Bone marrow (tissue), 2 donors: ENCODE measurements around the gene SKIC8.

Source experiments
- DNase-seq, 2 donors: peaks; one replicate each; lab custom pipeline; 2025; lab: John Stamatoyannopoulos, UW

The SKIC8 gene

DNA sequence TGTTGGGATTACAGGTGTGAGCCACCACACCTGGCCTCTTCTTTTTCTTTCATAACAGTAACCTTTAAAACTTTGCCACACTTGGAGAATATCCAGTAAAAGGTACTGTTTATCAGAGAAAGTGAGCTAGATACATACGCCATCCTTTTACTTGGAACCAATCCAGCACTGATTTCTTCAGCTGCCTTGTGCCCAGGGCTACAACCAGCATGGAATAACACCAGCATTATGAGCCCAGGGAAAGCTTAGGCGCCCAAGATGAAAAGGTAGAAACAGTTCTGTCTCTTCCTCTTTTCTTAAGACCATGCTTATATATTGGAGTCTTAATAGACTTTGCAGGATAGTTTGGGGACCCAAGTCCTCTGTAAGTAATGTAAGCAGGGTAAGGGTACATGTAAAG lies 8.4 kb downstream of the SKIC8 start:
- no peak for DNase-seq

DNA sequence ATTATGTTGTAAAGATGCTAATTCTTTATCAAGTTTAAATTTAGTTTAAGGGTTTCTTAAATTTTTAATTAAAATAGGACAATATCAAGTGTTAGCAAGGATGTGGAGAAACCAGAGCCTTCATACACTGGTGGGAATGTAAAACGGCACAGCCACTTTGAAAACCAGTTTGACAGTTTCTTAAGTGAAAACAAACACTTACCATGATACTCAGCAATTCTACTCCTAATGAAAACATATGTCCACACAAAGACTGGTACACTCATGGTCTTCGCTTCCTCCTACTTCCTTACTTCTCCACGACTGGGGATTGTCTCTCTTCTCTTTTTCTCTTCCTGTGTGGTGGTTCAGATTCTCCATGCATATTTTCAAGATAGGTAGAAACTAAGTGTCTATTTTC lies 9.2 kb downstream of the SKIC8 start:
- DNase-seq: no peak

DNA sequence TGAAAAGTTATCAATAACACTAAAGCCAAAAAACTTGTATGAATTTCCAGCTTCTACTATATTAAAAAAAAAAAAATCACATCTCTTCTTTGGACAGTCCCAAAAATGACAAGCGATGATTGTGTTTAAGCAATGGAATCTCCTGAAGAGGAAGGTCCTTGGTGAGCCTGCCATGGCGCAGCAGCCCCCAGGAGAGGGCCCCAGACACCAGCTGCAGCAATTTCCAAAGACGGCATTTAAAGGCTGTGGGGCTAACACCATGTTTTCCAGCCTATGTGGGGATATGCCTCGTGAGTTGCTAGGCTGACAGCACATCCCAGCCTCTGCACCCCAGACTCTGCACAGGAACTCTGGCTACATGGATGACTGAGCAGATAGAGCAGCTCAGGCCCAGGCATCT lies 14.7 kb downstream of the SKIC8 start:
- DNase-seq: no peak

DNA sequence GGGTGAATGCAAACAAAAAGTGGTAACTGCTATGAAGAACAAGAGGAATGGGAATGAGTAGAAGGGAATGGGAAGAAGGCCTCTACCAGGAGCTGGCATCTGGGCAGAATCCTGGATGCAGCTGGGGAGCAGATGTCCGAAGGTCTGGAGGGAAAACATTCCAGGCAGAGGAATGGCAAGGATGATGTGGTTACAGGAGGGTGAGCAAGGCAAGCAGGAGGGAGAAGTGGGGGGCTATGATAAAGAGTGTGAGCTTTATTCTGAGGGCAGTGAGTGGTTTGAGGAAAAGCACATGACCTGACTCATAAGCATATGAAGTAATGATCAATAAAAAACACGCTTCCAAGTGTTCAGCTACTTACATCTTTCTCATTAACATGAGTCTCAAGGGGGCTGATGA lies 17.1 kb downstream of the SKIC8 start:
- no peak for DNase-seq

DNA sequence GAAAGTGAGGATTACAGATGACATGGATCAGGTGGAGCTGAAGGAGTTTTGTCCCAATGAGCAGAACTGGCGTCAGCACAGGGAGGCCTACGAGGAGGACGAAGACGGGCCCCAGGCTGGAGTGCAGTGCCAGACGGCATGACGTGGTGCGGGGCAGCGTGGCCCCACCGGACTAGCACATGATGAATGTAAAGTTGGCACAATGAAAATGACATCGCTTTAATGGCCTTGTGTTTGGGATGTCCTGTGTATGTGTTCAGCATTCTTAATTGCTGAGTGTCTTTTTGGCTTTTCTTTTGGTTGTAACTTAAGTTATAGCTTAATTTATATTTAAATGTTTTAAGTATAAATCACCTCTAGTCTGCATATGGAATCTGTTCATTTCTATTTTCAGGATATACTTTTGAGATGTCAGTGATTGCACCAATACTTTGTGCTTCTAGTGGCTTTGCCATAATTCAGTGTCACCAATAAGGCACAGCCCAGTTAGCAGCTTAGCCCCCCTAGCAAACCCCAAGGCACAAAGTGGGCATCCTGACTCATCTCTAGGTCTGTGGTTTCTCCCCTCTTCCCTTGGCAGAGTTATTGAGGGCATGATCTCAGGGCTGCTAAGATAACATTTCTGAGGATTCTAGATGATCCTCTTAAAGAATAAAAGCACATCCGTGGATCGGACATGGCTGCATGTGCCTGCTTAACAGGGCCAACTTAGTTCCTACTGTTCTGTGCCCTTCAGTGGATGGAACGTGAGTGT lies 18.9 kb downstream of the SKIC8 start:
- no peak for DNase-seq

DNA sequence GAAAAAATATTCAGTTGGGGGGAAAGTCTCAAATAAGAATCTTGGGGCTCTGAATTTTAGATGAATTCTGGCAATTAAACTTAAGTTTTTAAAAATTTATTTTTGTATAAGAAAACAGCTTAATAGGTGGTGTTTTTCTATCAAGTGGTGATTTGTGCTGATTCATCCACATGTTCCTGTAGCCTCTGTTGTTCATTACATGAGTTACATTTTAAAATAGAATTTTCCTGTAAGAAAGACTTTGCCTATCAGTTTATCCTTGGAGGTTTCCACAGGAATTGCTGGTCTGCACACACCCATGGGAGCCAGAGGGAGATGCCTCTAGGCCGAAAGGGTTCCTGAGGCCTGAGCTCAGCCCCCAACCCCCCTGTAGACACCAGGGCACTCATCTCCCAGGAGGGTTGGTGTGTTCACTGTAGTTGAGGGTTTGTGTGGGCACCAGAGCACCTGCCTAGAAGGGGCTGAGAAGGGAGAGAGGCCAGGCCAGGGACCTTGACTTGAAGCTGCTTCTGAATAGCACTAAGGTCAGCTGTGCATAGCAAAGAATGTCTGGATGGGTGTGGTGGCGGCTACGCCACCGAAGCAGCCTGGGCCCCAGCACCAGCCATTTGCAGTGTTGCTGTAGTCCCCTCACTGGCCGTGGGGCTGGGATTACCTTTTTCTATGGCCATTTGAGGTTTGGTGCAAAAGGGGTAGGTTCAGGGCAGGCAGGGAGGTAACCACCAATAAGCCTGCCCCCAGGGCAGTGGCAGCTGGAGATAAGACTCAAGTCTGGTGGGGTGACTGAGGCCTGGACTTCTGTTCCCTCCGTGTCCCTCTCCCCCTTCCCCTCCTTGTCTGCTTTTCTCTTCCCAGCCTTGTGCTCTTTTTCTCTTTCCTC lies 23.1 kb downstream of the SKIC8 start:
- no peak for DNase-seq

DNA sequence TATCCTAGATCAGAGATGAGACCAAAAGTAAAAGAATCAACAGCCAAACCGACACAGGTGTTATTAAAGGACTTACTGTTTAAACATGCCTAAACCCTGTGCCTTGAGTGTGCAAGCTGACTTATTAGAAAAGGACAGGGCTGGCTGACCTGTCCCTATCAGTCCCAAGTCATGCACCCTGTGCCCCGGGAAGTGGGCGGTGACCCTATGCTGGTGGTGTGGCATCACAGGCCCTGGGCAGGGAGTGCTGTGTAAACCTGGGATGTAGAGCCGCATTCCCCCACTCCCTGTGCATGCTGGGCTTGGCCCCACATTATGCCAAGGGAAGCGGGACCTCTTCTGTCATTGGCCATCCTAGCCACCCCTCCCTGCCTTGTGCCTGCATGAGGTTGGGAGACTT lies 24.4 kb downstream of the SKIC8 start:
- DNase-seq: no peak

DNA sequence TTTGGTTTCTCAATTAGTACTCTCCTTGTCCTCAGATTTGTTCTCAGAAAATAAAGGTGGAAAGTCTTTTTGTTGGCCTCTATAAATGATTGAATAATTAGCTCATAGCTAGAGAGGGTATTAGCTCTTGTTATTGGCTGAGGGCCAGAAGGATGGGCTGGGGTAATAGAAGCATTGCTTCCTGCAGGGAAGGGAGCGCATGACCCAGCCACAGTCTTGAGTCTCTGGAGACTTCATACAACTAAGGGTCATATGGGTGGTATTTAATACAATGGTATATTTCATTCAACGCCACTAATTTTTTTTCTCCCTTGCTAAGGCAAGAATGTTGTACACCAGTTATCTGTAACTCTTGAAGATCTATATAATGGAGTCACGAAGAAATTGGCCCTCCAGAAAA lies 26.6 kb downstream of the SKIC8 start:
- no peak for DNase-seq

DNA sequence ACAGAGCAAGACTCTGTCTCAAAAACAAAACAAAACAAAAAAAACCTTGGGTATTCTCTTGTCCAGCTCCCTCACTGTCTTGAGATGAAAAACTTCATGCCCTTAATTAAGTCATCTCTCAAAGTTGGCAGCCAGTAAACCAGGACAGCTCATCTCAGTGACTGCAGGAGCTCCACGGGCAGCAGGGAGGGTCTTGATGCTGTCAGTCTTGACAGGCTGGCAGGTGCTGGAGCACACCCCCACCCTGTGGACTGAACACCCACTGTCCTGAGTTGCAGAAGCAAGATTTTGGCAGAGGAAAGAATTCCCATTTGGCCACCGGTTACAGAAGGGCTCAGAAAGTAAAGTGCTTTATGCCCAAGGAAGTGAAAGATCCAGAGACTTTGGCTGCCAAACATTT lies 27.1 kb downstream of the SKIC8 start:
- no peak for DNase-seq

DNA sequence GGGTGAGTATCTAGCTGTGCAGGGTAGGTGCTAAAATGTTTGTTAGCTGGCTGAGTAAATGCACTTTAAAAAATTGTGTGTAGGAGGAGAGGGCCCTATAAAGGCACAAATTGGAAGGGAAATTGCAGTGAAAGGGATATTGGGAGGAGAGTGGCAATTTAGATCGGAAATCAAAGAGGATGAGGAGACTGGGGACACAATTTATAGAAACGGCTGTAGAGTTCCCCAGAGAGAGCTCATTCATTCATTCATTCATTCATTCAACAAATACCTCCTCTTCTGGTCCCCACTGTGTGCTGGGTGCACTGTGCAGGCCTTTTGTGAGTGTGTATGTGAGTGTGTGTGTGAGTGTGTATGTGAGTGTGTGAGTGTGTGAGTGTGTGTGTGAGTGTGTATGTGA lies 32.6 kb downstream of the SKIC8 start:
- no peak for DNase-seq

DNA sequence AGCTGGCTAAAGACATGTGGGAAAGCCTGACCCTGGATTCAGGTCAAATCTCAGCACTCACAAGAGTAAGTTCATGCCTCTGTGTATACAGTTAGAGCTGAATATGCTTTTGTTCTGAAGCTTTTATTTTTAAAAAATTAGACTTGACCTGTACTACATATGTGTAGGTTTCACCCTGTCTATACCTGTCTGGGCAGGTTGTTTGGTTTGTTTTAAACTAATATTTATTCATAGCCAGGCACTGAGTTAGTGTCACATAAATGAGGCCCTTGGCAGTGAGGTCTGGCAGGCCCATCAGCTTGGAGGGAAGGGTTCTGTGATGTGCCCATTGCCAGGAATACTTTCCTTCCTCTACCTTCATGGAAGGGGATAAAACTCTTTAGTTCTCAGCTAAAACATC lies 33.2 kb downstream of the SKIC8 start:
- DNase-seq: no peak

DNA sequence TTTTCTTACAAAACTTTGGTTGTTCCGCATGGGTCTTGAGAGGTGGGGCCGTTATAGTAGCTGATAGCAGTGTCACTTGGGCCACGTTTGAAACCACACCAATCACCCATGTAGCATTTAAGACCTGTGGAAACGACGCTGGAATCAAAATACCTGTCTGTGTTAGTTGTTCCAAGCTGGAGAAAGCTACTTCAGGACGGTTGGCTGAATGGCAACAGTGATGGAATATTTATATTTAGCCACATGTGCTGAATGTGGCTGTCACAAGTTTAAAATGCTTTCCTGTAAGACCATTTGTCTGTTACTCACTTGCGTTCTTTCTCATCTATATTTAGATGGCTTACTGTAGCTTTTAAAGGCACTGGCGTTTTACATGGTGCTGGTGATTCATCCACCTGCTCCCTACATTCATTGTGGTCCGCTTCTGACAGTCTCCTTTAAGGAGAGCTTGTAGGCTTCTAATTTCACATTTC lies 33.6 kb downstream of the SKIC8 start:
- no peak for DNase-seq

DNA sequence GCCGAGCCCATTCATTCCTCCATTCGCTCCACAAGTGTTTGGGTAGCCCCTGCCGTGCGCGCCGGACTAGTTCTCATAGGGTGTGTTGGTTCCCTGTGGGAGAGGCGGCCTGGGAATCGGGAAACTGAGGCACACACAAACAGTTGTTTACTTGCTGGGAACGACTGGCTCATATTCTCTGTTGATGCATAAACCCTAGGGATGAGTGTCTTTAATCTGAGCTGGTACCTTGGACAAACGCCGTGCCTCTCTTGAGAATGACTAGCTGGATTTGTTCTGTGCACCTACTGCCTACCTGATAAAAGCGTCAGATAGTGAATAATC lies 34.3 kb downstream of the SKIC8 start:
- no peak for DNase-seq

DNA sequence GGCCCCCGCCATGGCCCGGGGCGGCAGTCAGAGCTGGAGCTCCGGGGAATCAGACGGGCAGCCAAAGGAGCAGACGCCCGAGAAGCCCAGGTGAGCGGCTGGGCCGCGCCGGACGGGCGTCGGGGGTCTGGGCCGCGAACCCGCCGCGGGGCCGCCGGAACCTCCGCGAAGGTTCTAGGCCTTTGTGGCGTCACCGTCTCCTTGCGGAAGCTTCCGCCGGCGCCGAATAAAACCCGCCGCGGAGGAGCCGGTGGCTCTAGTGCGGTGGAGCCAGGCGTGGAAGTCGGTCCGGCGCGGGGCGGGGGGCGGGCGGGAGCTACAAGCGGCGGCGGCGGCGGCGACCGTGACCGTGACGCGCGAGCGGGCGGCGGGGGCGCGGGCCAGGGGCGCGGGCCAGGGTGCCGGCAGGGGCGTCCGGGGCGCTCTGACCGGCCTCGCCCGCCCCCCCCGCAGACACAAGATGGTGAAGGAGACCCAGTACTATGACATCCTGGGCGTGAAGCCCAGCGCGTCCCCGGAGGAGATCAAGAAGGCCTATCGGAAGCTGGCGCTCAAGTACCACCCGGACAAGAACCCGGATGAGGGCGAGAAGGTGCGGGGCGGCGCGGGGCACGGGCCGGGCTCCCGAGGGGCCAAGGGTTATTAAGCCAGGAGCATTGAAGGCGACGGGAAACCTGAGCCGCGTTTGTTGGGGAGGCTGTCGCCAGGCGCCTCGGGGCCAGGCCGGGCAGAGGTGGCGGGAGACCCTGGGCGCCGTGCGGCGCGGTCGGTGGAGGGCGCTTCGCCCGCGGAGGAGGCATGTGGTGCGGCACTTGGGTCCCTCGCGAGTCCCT lies 34.9 kb downstream of the SKIC8 start, which contains the start of gene DNAJA4:
TSS of gene DNAJA4 (plus strand) at position 259 of the 833 bp plus-strand sequence. CDS start at position 461, 202 bp downstream.
- peak in 1 of 2 donors; percentile 59 for DNase-seq

DNA sequence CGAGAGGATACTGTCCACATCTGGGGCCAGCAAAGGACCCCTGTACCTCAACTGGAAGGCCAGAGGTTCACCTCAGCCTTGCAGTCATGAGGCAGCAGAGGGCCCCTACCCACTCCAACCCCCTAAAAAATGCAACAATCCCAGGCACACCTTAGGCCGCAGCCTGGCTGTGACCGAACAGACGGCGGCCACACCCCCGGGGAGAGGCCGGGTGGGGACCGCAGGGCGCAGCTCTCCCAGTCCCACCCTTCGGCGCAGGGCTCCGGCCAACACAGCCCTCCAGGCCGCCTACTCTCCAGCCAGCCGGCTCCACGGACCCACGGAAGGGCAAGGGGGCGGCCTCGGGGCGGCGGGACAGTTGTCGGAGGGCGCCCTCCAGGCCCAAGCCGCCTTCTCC lies 35.5 kb downstream of the SKIC8 start:
- DNase-seq: no peak

DNA sequence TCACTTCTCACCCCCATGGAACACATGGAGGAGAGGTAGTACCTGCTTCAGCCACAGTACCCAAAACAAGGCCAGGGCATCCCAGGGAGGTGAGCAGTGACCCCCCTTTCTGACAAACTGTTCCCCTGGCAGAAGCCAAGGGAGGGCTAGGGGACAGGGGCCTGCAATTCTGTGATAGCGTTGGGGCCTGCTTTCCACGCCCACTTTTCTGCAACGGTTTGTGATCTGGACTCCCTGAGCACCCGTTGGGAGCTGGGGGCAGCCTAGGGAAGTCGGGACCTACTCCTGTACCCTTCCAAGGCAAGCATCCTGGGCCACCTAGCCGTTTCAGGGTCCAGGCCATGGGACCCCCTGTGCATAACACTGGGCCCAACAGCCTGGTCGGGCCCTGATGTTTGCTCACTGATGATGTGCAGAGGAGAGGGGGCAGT lies 36.0 kb downstream of the SKIC8 start:
- no peak for DNase-seq

DNA sequence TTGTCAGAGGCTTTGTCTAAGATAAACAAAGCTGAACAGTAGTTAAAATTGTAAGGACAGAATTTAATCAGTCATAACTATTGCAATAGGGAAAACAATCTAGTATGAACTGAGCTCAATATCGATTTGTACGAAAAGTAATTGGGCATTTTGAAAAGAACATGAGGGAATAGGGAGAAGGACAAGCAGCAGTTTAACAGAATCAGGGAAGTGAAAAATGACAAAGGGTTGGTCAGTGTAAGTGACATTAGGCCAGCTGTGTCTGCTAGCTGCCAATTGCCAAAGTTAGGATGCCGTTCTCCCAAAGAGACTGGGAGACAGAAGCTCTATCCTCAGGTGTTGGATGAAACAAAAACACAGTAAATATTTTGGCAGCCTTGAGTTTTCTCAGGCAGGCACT lies 38.3 kb downstream of the SKIC8 start:
- no peak for DNase-seq

DNA sequence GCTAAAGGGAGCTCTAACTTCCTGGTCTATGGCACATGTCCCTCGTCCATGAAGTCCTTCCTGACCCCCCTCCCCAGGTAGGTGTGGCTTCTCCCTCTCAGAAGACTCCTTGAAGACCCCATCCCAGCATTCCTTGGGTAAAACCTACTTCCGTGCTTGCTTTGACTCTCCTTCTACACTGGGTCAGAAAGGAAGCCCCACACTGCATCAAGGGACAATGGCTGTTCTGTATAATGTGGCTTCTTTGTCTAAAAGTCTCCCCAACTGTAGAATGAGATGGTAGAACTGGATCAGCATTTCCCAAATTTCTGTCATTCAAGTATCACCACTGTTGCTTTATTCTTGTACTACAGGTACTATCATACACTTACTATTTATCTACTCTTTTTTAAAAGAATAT lies 38.9 kb downstream of the SKIC8 start:
- no peak for DNase-seq

DNA sequence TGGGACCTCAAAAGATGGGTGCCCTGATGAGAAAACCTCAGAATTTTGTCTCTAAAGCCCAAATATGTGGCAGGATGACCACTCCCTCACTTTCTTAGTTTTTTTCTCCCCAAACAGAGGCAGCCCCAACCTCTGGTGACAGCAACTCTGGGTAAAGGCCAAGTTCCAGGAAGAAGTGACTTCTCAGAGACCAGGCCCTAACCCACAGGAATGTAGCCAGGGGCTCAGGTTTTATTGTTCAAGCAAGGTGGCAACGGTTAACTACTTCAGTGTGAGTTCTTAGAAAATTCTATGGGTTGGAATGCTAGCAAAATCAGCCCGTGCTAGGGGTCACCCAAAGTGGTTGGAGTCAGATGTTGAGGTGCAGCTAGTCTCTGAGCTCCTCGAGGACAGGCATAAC lies 40.2 kb downstream of the SKIC8 start:
- DNase-seq: no peak

DNA sequence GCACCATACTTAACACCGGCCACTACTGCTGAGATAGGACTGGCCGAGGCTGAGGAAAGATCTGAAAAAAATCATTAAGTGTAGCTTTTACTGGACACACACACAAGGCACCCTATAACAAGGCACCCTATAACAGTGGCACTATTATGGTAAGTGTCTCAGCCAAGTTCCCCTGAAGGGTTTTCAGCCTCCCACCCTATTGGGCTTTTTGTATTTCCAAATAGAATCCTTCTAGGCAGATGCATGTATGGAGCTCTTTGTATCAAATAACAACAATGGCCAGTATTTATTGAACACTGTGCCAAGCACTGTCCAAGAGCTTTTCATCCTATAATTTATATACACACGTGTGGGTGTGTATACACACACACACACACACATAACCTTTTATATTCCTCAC lies 41.7 kb downstream of the SKIC8 start:
- no peak for DNase-seq

DNA sequence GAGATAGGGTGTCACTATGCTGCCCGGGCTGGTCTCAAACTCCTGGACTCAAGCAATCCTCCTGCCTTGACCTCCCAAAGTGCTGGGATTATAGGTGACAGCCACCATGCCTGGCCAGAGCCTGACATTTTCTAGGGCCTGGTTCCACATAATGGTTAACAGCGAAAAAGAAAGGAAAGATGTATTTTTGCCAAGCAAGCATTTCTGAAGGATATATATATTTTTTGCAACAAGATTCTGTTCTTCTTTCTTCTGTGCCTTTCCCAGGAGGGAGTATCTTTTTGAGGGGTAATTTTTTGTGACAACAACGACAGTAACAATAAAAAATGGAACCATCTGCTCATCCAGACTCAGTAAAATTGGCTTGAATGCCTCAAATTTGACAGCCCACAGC lies 43.4 kb downstream of the SKIC8 start:
- no peak for DNase-seq

DNA sequence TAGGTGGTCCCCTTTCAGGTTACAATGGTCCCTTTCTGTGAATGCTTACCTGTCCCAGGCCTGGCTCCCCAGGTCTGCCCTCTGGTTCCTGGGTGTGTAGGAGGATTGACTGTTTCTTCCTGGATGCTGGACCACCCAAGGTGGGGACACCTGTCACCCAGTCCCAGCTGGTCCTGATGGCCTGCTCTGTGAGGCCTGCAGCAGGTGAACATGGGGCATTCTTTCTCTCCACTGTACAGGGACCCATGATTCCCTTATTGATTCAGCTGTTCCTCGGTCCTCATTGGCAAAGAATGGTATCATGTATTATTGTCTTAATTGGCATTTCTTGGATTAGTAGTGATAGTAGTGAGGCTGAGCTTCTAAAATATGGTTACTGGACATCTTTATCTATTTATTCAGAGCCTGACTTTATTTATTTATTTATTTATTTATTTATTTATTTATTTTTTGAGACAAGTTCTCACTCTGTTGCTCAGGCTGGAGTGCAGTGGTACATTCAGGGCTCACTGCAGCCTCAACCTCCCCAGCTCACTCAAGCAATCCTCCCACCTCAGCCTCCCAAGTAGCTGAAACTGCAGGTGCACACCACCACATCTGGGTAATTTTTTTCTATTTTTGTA lies 43.9 kb downstream of the SKIC8 start:
- no peak for DNase-seq
